Measurements from ENCODE around the gene RAB11FIP4. TPM values are rescaled to one million over a fixed set of nuclear protein-coding genes. Genes with fewer than 3 reads are reported as not detected.

The RAB11FIP4 gene
- total RNA-seq, 3 donors from 2014 or later (not counting 1 experiment from before 2014, with no cell fraction given): 81.4 to 121 (median 102) TPM

DNA sequence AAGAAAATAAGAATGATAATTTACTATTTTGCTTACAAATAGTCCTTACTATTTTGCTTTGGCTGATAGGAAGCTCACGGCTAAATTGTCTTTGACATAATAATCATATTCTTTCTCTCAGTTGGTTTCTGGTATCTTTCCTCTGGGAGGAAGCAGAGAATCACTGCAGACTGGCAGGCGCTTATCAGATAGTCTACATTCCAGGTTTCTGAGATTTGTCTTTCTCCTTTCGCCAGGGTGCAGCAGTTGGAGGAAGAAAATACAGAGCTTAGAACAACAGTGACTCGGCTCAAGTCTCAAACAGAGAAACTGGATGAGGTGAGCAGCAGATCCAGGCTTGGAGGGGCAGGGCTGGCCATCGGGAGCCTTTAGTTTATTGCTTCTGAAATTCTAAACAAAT lies 136.1 kb downstream of the RAB11FIP4 start:
- H3K4me1 Mint-ChIP-seq: no peaks in the 10 kb centered on the region
- Histone ChIP-seq H3K27ac (ENCODE audit: low read length) (no peak overlapping the region), H3K4me3 (ENCODE audit: low read length) (no peak overlapping the region), H3K9me3 (ENCODE audit: control insufficient read depth, insufficient read depth, low read length) (no peaks in the 10 kb centered on the region), H3K36me3 (ENCODE audit: control insufficient read depth, insufficient read depth, low read length) (peaks cover 91% of the 10 kb centered on the region), H3K27me3 (ENCODE audit: control insufficient read depth, insufficient read depth, low read length) (no peaks in the 10 kb centered on the region), H3K4me1 (ENCODE audit: control insufficient read depth, insufficient read depth, low read length) (peaks cover 8% of the 10 kb centered on the region)
- TF ChIP-seq, protein P1, sequence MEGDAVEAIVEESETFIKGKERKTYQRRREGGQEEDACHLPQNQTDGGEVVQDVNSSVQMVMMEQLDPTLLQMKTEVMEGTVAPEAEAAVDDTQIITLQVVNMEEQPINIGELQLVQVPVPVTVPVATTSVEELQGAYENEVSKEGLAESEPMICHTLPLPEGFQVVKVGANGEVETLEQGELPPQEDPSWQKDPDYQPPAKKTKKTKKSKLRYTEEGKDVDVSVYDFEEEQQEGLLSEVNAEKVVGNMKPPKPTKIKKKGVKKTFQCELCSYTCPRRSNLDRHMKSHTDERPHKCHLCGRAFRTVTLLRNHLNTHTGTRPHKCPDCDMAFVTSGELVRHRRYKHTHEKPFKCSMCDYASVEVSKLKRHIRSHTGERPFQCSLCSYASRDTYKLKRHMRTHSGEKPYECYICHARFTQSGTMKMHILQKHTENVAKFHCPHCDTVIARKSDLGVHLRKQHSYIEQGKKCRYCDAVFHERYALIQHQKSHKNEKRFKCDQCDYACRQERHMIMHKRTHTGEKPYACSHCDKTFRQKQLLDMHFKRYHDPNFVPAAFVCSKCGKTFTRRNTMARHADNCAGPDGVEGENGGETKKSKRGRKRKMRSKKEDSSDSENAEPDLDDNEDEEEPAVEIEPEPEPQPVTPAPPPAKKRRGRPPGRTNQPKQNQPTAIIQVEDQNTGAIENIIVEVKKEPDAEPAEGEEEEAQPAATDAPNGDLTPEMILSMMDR (IDR thresholded peaks at IDR 0.05): no peak
- H3K36me3 Mint-ChIP-seq: no peaks in the 10 kb centered on the region
- WGBS (ENCODE audit: insufficient coverage): 92% methylated on average over 4 of the region's 5 CpGs
- no peaks in the 10 kb centered on the region for H3K9me3 Mint-ChIP-seq
- H3K27me3 Mint-ChIP-seq (ENCODE audit: low read depth in 2 of 2): no peaks in the 10 kb centered on the region
- intact Hi-C loops (cut with micrococcal nuclease): no loop called here
- no peak for DNase-seq
- H3K4me3 Mint-ChIP-seq: no peak overlapping the region
- H3K27ac Mint-ChIP-seq: no peak overlapping the region
- no peak for ATAC-seq

DNA sequence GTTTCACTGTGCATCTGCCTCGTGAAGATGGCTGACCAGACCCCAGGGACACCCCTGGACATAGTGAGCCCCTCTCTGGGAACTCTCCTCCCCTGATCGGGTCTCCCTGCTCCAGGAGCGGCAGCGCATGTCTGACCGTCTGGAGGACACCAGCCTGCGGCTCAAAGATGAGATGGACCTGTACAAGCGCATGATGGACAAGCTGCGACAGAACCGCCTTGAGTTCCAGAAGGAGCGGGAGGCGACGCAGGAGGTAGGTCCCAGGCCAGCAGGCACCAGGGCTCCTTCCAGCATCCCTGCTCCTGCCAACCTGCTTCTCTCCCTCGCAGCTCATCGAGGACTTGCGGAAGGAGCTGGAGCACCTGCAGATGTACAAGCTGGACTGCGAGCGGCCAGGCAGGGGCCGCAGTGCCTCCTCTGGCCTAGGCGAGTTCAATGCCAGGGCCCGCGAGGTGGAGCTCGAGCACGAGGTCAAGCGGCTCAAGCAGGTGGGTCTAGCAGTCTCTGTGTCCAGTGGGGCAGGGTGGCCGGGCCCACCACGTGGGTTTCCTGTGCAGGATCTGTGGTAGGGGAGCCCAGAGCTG lies 136.9 kb downstream of the RAB11FIP4 start:
- H3K9me3 Mint-ChIP-seq: no peaks in the 10 kb centered on the region
- peaks cover 84% of the 10 kb centered on the region for H3K36me3 ChIP-seq (ENCODE audit: control insufficient read depth, insufficient read depth, low read length)
- no peak overlapping the region for H3K4me3 Mint-ChIP-seq
- no peak overlapping the region for H3K4me3 ChIP-seq (ENCODE audit: low read length)
- no peak overlapping the region for H3K27ac ChIP-seq (ENCODE audit: low read length)
- intact Hi-C loops (cut with micrococcal nuclease): no loop called here
- 97% methylated on average over 26 of the region's 26 CpGs for WGBS (ENCODE audit: insufficient coverage)
- H3K4me1 ChIP-seq (ENCODE audit: control insufficient read depth, insufficient read depth, low read length): peaks cover 8% of the 10 kb centered on the region
- ATAC-seq: no peak
- H3K4me1 Mint-ChIP-seq: peaks cover 0 to 3% of the 10 kb centered on the region in 2 donors
- H3K27me3 Mint-ChIP-seq (ENCODE audit: low read depth in 2 of 2): no peaks in the 10 kb centered on the region
- no peak overlapping the region for H3K27ac Mint-ChIP-seq
- no peak for DNase-seq
- H3K27me3 ChIP-seq (ENCODE audit: control insufficient read depth, insufficient read depth, low read length): no peaks in the 10 kb centered on the region
- TF ChIP-seq, protein P1 (IDR thresholded peaks at IDR 0.05): no peak
- H3K36me3 Mint-ChIP-seq: no peaks in the 10 kb centered on the region
- no peaks in the 10 kb centered on the region for H3K9me3 ChIP-seq (ENCODE audit: control insufficient read depth, insufficient read depth, low read length)

DNA sequence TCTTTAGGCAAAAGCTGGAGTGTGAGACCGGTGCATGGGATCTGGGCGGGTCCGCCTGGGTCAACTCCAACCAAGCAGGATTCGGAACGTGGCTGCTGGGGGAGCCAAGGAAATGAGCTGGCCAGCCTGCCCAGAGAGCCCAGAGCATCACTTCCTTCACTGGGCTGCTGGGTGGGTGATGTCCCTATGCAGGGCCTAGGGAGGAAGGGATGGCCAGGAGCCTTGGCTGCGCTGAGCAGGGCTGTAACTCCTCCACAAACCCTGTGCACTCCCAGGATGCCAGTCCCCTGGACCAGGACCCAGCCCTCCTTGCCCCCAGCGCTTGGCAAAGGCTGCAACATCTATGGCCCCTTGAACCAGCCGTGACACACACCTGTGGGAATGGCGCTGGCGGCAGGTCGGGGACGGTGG lies 138.4 kb downstream of the RAB11FIP4 start:
- ATAC-seq (no peak), DNase-seq (no peak)
- Mint-ChIP-seq H3K9me3 (no peaks in the 10 kb centered on the region), H3K36me3 (no peaks in the 10 kb centered on the region), H3K27me3 (ENCODE audit: low read depth in 2 of 2) (no peaks in the 10 kb centered on the region), H3K27ac (no peak overlapping the region), H3K4me1 (peaks cover 0 to 4% of the 10 kb centered on the region in 2 donors), H3K4me3 (no peak overlapping the region)
- Histone ChIP-seq H3K27me3 (ENCODE audit: control insufficient read depth, insufficient read depth, low read length) (no peaks in the 10 kb centered on the region), H3K27ac (ENCODE audit: low read length) (no peak overlapping the region), H3K4me1 (ENCODE audit: control insufficient read depth, insufficient read depth, low read length) (peaks cover 5% of the 10 kb centered on the region), H3K9me3 (ENCODE audit: control insufficient read depth, insufficient read depth, low read length) (no peaks in the 10 kb centered on the region), H3K36me3 (ENCODE audit: control insufficient read depth, insufficient read depth, low read length) (peaks cover 70% of the 10 kb centered on the region), H3K4me3 (ENCODE audit: low read length) (no peak overlapping the region)
- TF ChIP-seq, protein P1 (IDR thresholded peaks at IDR 0.05): no peak
- 88% methylated on average over 12 of the region's 12 CpGs for WGBS (ENCODE audit: insufficient coverage)
- intact Hi-C loops (cut with micrococcal nuclease): no loop called here

DNA sequence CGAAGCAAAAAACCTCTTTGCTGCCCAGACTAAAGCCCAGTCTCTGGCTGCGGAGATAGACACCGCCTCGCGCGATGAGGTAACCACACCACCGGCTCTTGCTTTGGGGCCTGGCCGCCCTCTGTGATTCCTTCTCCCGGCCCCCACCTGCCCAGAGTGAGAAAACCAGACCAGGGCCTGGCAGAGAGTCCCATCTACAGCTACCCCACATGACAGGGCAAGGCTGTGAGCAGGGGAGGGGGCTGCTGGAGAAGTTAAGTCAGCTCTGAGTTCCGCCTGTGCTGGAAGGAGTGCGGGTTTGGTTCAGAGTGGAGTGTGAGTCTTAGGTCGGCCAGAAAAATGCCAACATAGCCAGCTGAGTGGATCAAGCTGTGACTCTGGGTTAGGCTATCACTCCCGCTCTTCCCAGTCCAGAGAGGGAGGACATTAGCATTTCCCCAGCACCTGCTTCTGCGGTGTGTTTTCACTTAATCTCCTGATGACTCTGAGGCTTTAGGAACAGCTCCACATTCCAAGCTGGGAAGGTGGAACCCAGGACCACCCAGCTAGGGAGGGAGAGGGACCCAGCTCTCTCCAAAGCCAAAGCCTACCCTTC lies 139.0 kb downstream of the RAB11FIP4 start:
- H3K4me3 Mint-ChIP-seq: no peak overlapping the region
- no peak for ATAC-seq
- H3K27ac ChIP-seq (ENCODE audit: low read length): no peak overlapping the region
- H3K36me3 ChIP-seq (ENCODE audit: control insufficient read depth, insufficient read depth, low read length): peaks cover 64% of the 10 kb centered on the region
- no peaks in the 10 kb centered on the region for H3K36me3 Mint-ChIP-seq
- 97% methylated on average over 14 of the region's 14 CpGs for WGBS (ENCODE audit: insufficient coverage)
- no peaks in the 10 kb centered on the region for H3K27me3 Mint-ChIP-seq (ENCODE audit: low read depth in 2 of 2)
- no peaks in the 10 kb centered on the region for H3K9me3 ChIP-seq (ENCODE audit: control insufficient read depth, insufficient read depth, low read length)
- no peak overlapping the region for H3K4me3 ChIP-seq (ENCODE audit: low read length)
- intact Hi-C loops (cut with micrococcal nuclease): no loop called here
- peaks cover 5% of the 10 kb centered on the region for H3K4me1 ChIP-seq (ENCODE audit: control insufficient read depth, insufficient read depth, low read length)
- no peaks in the 10 kb centered on the region for H3K27me3 ChIP-seq (ENCODE audit: control insufficient read depth, insufficient read depth, low read length)
- no peak for DNase-seq
- H3K9me3 Mint-ChIP-seq: no peaks in the 10 kb centered on the region
- TF ChIP-seq, protein P1 (IDR thresholded peaks at IDR 0.05): no peak
- peaks cover 0 to 4% of the 10 kb centered on the region in 2 donors for H3K4me1 Mint-ChIP-seq
- no peak overlapping the region for H3K27ac Mint-ChIP-seq

All from natural killer cell (primary cell).